Activated CD8-positive, alpha-beta memory T cell treated with anti-CD3 and anti-CD28 coated beads for 4 hours (primary cell): ENCODE data around the gene NDC1.
"Not testable (repeated sequence)": the region's sequence is repeated elsewhere in the genome, so short reads cannot be mapped to it uniquely, and the experiment has no call there.

Experiments used
- DNase-seq, 2 donors: peaks; one replicate each; pipeline ENCODE4 v3.0.0-alpha.2; 2020; ENCODE audit warnings: low read depth in 2 of 2

NDC1 gene

GRCh38 chr1:53837924-53838653 lies at the start of gene NDC1:
Gene NDC1 (minus strand): TSS chr1:53838296. CDS start chr1:53838261, 35 bp downstream.
- DNase-seq, result peak; percentile 70 to 80

- DNase-seq, result not testable (repeated sequence)
Measured at GRCh38 chr1:53883600-53883999, 45.5 kb upstream of the NDC1 start.

GRCh38 chr1:53881853-53882252 lies 43.8 kb upstream of the NDC1 start:
- DNase-seq, result not testable (repeated sequence)

GRCh38 chr1:53878492-53879105 lies 40.5 kb upstream of the NDC1 start:
- no peak for DNase-seq

GRCh38 chr1:53875150-53875549 lies 37.1 kb upstream of the NDC1 start:
- not testable (repeated sequence) for DNase-seq

- no peak for DNase-seq
Measured at GRCh38 chr1:53871773-53872484, 33.8 kb upstream of the NDC1 start.

- no peak for DNase-seq
Measured at GRCh38 chr1:53871221-53871620, 33.1 kb upstream of the NDC1 start.

GRCh38 chr1:53869454-53870117 lies 31.5 kb upstream of the NDC1 start:
- DNase-seq, result no peak

GRCh38 chr1:53868565-53868964 lies 30.5 kb upstream of the NDC1 start:
- no peak for DNase-seq

- no peak for DNase-seq
Measured at GRCh38 chr1:53862507-53862906, 24.4 kb upstream of the NDC1 start.

- no peak for DNase-seq
Measured at GRCh38 chr1:53860967-53861411, 22.9 kb upstream of the NDC1 start.

- DNase-seq, result no peak
Measured at GRCh38 chr1:53851571-53852285, 13.6 kb upstream of the NDC1 start.

- no peak for DNase-seq
Measured at GRCh38 chr1:53850082-53850673, 12.1 kb upstream of the NDC1 start.

- no peak for DNase-seq
Measured at GRCh38 chr1:53847980-53848379, 9.9 kb upstream of the NDC1 start.

GRCh38 chr1:53842347-53842746 lies 4.3 kb upstream of the NDC1 start:
- no peak for DNase-seq

- DNase-seq, result no peak
Measured at GRCh38 chr1:53838654-53838974, 518 bp upstream of the NDC1 start.

- no peak for DNase-seq
Measured at GRCh38 chr1:53837646-53837923, 511 bp downstream of the NDC1 start.

GRCh38 chr1:53835491-53835890 lies 2.6 kb downstream of the NDC1 start:
- DNase-seq, result no peak

- DNase-seq, result no peak
Measured at GRCh38 chr1:53834776-53835175, 3.3 kb downstream of the NDC1 start.

- no peak for DNase-seq
Measured at GRCh38 chr1:53833393-53833792, 4.7 kb downstream of the NDC1 start.

- DNase-seq, result no peak
Measured at GRCh38 chr1:53826367-53826766, 11.7 kb downstream of the NDC1 start.

GRCh38 chr1:53825306-53825705 lies 12.8 kb downstream of the NDC1 start:
- no peak for DNase-seq
